GM12864 (cell line): ENCODE results near the gene BRD3.

Experiments used
- DNase-seq: peaks from one replicate; pipeline ENCODE4 v3.0.0-alpha.2; 2011; ENCODE audit warnings: low read depth
- H3K4me3 ChIP-seq: 2 replicates; pipeline ENCODE4 v1.5.1; 2011; ENCODE audit warnings: mild to moderate bottlenecking, low read depth, low read length, control low read depth
- TF ChIP-seq, protein P1 (sequence below): IDR thresholded peaks from 2 replicates; pipeline ENCODE4 v1.5.1; 2011; ENCODE audit warnings: low read depth, mild to moderate bottlenecking, moderate library complexity, low read length, control low read depth, inconsistent platforms; ENCODE audit errors: missing control alignments

Gene BRD3

DNA sequence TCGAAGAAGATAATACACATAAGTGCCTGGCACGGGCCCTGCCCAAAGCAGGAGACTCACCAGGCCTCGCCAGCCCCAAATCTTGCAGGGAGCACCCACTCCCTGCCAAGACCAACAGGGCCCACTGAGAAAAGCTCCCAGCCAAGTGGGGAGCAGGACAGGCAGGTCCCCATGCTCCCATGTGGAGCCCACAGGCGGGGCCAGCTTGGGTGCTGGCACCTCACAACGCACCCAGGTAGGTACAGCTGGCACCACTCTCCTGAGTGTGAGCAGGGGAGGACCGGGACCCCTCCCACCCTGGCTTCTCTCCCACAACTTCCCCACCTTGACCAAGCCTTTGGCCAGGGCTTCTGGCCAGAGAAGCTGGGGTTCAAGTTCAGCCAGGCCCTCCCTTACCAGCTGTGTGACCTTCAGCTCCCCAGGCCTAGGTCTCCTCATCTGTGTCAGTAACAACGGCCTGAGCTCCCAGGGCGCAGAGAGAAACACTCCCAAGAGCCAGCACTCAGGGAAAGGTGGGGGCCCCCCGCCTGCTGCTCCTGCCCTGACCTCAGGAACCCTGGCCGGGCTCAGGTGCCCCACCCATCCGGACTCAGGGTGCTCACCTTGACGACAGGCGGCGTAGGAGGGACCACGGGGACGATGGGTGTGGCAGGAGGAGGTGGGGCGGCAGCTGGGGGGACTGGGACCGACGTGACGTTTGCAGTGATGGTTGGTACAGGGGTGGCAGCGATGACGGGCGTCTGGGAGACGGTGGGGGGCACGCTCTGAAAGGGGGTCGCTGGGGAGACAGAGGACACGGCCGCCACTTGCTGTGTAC lies 17.8 kb downstream of the BRD3 start:
- TF ChIP-seq, protein P1, sequence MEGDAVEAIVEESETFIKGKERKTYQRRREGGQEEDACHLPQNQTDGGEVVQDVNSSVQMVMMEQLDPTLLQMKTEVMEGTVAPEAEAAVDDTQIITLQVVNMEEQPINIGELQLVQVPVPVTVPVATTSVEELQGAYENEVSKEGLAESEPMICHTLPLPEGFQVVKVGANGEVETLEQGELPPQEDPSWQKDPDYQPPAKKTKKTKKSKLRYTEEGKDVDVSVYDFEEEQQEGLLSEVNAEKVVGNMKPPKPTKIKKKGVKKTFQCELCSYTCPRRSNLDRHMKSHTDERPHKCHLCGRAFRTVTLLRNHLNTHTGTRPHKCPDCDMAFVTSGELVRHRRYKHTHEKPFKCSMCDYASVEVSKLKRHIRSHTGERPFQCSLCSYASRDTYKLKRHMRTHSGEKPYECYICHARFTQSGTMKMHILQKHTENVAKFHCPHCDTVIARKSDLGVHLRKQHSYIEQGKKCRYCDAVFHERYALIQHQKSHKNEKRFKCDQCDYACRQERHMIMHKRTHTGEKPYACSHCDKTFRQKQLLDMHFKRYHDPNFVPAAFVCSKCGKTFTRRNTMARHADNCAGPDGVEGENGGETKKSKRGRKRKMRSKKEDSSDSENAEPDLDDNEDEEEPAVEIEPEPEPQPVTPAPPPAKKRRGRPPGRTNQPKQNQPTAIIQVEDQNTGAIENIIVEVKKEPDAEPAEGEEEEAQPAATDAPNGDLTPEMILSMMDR: no peak
- H3K4me3 ChIP-seq: no peak overlapping the region
- DNase-seq: no peak

DNA sequence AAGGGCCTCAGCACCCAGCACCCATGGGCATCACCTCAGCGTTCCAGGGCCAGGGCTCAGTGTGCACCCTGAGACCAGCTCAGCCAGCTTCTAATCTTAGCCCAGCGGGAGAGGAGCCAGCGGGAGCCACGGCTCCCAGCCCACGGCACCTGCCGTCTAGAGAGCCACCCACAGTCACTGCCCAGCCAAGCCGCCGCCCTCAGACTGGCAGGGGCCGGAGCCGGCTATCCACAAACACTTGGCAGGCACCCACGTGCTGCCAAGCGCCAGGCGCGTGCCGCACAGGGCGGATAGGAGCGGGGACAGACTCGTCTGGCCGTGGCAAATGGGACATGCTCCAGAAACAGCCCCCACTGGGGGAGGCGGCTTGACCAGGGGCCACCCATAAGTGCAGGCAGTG lies 18.6 kb downstream of the BRD3 start:
- no peak for DNase-seq
- TF ChIP-seq, protein P1: no peak
- H3K4me3 ChIP-seq: no peak overlapping the region

DNA sequence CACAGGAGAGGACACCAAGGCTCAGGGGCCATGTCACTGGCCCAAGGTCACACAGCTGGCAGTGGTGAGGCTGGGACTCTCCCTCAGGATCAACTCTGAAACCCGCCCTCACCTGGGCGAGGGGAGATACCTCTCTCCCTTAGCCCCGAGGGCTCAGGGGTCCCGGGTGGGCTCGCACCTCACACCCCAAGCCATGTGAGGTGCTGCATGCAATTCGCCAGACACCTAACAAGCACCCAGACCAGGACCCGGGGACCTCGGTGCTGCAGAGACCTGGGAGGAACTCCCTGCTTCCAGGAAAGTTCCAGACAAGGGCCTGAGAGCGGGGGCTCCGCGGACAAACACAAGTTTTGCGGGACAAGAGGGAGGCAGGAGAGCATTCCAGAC lies 19.3 kb downstream of the BRD3 start:
- no peak overlapping the region for H3K4me3 ChIP-seq
- TF ChIP-seq, protein P1: no peak
- no peak for DNase-seq

DNA sequence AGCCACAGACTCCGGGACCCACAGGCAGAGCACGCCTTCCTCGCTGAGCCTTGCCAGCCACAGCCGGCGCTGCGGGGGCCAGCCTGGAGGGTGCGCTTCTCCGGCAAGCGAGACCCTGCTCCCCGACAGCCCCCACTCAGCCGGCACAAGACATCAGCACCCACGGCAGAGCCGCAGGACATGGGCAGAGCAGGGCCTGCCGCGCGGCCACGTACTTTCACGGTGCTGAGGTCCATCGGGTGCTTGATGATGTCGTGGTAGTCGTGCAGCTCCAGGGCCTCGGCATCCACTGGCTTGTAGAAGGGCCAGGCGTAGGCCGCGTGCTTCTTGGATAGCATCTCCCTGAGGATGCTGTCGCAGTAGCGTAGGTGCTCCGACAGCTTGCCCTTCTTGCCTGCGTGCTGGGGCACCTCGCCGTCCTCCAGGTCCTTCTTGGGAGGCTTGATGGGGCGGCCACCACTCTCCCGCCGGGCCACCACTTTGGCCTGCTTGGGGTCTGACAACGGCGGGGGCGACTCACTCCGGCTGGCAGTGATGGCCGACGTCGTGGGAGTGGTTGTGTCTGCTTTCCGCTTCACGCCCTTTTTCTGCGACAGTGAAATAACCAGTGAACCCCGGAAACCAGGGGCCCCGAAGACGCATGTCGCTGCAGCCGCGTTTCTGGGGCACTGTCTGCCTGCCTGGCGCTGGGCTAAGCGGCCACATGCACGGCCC lies 19.8 kb downstream of the BRD3 start:
- no peak for DNase-seq
- TF ChIP-seq, protein P1: no peak
- H3K4me3 ChIP-seq: no peak overlapping the region

DNA sequence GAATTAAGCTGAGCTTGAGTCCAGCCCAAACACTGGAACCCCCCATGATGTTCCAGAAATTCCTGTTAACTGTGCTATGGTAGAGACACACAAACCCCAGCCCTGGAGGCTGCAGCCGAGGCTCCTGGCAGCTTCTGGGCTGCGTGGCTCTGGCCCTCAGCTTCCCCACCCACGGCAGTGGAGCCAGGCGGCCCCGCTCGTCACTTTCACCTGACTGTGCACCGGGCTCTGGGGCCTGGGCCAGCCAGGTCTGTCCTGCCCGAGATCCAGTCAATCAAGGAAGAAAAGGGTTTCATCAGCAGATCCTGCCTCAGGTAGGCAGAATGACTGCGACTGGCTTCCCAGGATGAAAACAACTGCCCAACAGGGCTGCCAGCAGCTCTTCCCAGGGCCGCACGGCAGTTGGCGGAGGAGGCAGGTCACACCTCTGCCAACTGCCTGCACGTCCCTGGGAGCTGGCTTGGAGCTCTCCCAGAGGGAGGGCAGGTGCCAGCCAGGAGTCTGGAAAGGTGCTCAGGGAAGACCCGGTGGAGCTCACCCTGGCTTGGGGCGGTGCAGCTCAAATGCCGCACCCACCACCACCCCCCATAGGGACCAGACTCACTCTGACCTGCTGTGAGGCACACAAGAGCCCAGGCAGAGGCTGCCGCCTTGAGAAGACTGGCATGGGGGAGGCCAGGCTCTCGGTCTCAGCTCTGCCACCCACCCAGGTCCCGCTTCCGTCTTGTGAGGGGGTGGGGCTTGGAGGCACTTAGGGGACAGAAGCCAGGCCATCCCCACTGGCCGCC lies 20.7 kb downstream of the BRD3 start:
- H3K4me3 ChIP-seq: no peak overlapping the region
- DNase-seq: no peak
- TF ChIP-seq, protein P1: no peak

DNA sequence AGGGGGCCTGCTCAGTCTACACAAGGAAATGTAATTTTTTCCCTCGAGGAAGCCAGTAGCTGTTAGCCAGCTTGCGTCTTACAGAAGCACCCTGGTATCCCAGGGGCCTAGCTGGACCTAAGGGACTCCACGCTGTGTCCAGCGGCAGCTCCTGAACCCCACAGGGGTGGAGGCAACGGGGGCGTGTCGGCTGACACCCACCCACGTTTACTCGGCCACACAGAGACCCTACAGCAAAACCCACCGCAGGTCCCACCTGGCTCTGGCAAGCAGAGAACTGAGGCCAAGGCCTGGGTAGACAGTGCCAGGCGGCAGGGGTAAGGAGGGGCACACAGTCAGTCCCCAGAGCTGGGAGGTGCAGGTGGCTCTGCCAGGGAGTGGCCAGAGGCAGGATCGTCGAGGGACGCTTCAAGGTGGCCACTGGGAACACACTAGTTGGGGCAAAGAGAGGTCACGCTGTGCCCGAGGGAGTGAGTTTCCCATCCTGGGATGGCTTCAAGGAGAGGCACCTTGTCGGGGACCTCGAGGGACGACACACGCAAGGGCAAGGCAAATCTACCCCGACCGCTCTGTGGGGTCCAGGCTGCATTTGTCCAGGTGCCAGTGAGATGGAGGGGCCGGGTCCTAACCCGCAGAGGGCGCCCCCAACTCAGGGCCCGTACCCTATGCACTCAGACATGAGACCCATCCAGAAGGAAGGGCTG lies 21.8 kb downstream of the BRD3 start:
- no peak for DNase-seq
- no peak overlapping the region for H3K4me3 ChIP-seq
- TF ChIP-seq, protein P1: no peak
